Upper lobe of right lung (tissue), 1 donor: ENCODE results near the gene PODNL1. TPM values are rescaled to one million over a fixed set of nuclear protein-coding genes. Genes with fewer than 3 reads are reported as not detected.
A peak's percentile ranks its signal among the peaks of the same experiment; 100 is the strongest.

Experiments
- ATAC-seq: fragments of 200-7000 bp; cut with Tn5 transposase; one replicate; pipeline ENCODE4 v1.9.1; 2020; ENCODE audit warnings: mild to moderate bottlenecking, moderate library complexity
- DNase-seq: peaks from one replicate; pipeline ENCODE4 v3.0.0-alpha.2; 2020
- H3K27ac ChIP-seq: fragments of 200-600 bp; one replicate; pipeline ENCODE4 v1.8.0; 2022
- H3K27me3 ChIP-seq: fragments of 200-600 bp; one replicate; pipeline ENCODE4 v1.8.0; 2022; ENCODE audit warnings: mild to moderate bottlenecking
- H3K36me3 ChIP-seq: fragments of 200-600 bp; one replicate; pipeline ENCODE4 v1.8.0; 2022
- H3K4me1 ChIP-seq: fragments of 200-600 bp; one replicate; pipeline ENCODE4 v1.8.0; 2022
- H3K4me3 ChIP-seq: fragments of 200-600 bp; one replicate; pipeline ENCODE4 v1.8.0; 2022; ENCODE audit warnings: mild to moderate bottlenecking
- H3K9me3 ChIP-seq: fragments of 200-600 bp; one replicate; pipeline ENCODE4 v1.8.0; 2022
- intact Hi-C: fragments of 100-400 bp; cut with DNase I; formaldehyde crosslinking; loops from one replicate; pipeline ENCODE4 v1.11.0; 2022
- total RNA-seq: library from RNA; stranded (reverse); fragmentation: NEBNext Ultra II Directional; extraction: Animal tissue kit (Norgen Biotek cat#: 25700); gene quantifications from one replicate; pipeline ENCODE4 v1.2.1, GENCODE V29; 2021
- TF ChIP-seq, protein P1 (sequence below): fragments of 200-600 bp; IDR thresholded peaks from one replicate; pipeline ENCODE4 v1.8.0; 2022; ENCODE audit warnings: antibody characterized with exemption
- donor health status: DM: no; HTN: yes; CAD: no; lungs with severe emphysema.

The PODNL1 gene
- total RNA-seq, 1 donor from 2014 or later, result 2.8 TPM

- Histone ChIP-seq H3K4me1 (peaks cover 19% of the 10 kb centered on the region), H3K27me3 (no peaks in the 10 kb centered on the region), H3K36me3 (no peaks in the 10 kb centered on the region), H3K27ac (no peak overlapping the region), H3K9me3 (no peaks in the 10 kb centered on the region), H3K4me3 (no peak overlapping the region)
- TF ChIP-seq, protein P1, sequence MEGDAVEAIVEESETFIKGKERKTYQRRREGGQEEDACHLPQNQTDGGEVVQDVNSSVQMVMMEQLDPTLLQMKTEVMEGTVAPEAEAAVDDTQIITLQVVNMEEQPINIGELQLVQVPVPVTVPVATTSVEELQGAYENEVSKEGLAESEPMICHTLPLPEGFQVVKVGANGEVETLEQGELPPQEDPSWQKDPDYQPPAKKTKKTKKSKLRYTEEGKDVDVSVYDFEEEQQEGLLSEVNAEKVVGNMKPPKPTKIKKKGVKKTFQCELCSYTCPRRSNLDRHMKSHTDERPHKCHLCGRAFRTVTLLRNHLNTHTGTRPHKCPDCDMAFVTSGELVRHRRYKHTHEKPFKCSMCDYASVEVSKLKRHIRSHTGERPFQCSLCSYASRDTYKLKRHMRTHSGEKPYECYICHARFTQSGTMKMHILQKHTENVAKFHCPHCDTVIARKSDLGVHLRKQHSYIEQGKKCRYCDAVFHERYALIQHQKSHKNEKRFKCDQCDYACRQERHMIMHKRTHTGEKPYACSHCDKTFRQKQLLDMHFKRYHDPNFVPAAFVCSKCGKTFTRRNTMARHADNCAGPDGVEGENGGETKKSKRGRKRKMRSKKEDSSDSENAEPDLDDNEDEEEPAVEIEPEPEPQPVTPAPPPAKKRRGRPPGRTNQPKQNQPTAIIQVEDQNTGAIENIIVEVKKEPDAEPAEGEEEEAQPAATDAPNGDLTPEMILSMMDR, result no peak
- DNase-seq (no peak), ATAC-seq (peak; percentile 12)
- intact Hi-C loops, result no loop called here
Measured at GRCh38 chr19:13884726-13885591, 53.3 kb downstream of the PODNL1 start.

GRCh38 chr19:13883516-13884064 lies 54.6 kb downstream of the PODNL1 start:
- intact Hi-C loops, result no loop called here
- Histone ChIP-seq H3K9me3 (no peaks in the 10 kb centered on the region), H3K4me1 (peaks cover 22% of the 10 kb centered on the region), H3K4me3 (no peak overlapping the region), H3K27me3 (no peaks in the 10 kb centered on the region), H3K27ac (no peak overlapping the region), H3K36me3 (no peaks in the 10 kb centered on the region)
- TF ChIP-seq, protein P1, result no peak
- ATAC-seq (no peak), DNase-seq (no peak)

GRCh38 chr19:13882836-13883235 lies 55.4 kb downstream of the PODNL1 start:
- intact Hi-C loops, result no loop called here
- TF ChIP-seq, protein P1, result no peak
- no peaks in the 10 kb centered on the region for H3K27me3 ChIP-seq
- ATAC-seq (no peak), DNase-seq (no peak)
- no peaks in the 10 kb centered on the region for H3K9me3 ChIP-seq
- H3K4me3 ChIP-seq, result no peak overlapping the region
- H3K4me1 ChIP-seq, result peaks cover 22% of the 10 kb centered on the region
- H3K36me3 ChIP-seq, result no peaks in the 10 kb centered on the region
- H3K27ac ChIP-seq, result no peak overlapping the region

DNA sequence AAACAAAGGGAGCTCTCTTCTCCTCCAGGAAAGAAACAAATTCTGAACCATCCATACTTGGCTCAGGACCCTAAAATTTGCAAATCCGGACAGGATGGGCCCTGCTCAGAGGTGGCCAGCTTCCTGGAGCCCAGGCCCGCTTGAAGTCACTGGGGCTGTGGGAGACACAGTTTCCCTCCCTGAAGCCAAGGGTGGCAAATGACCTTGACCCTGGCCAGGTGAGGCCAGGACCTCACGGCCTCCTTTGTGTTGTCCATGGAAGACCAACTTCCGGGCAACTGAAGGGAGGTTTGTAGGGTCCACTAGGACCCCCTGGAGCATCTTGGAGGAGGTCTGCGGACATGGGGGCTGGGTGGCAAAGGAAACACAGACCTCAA lies 55.8 kb downstream of the PODNL1 start:
- no peak overlapping the region for H3K4me3 ChIP-seq
- peaks cover 22% of the 10 kb centered on the region for H3K4me1 ChIP-seq
- no peaks in the 10 kb centered on the region for H3K9me3 ChIP-seq
- H3K27me3 ChIP-seq, result no peaks in the 10 kb centered on the region
- ATAC-seq (no peak), DNase-seq (no peak)
- intact Hi-C loops, result no loop called here
- TF ChIP-seq, protein P1, result no peak
- H3K27ac ChIP-seq, result no peak overlapping the region
- no peaks in the 10 kb centered on the region for H3K36me3 ChIP-seq

GRCh38 chr19:13881692-13882418 lies 56.4 kb downstream of the PODNL1 start:
- ATAC-seq (no peak), DNase-seq (peak; percentile 70)
- TF ChIP-seq, protein P1, result no peak
- intact Hi-C loops, result no loop called here
- no peak overlapping the region for H3K4me3 ChIP-seq
- no peaks in the 10 kb centered on the region for H3K9me3 ChIP-seq
- H3K36me3 ChIP-seq, result no peaks in the 10 kb centered on the region
- peak overlapping the region; percentile 30 for H3K27ac ChIP-seq
- H3K27me3 ChIP-seq, result no peaks in the 10 kb centered on the region
- peaks cover 22% of the 10 kb centered on the region for H3K4me1 ChIP-seq
